Osteocyte (in vitro differentiated cells): ENCODE data around the gene PTPRN2. TPM values are rescaled to one million over a fixed set of nuclear protein-coding genes. Genes with fewer than 3 reads are reported as not detected.

Experiments used
- DNase-seq: peaks from one replicate; pipeline ENCODE4 v3.0.0; 2021; ENCODE audit warnings: mixed read lengths; ENCODE audit not compliant: unreplicated experiment; ENCODE audit errors: extremely low spot score
- H3K27ac Mint-ChIP-seq: one replicate; pipeline ENCODE4 v1.8.0; 2021; ENCODE audit warnings: mild to moderate bottlenecking, mixed read lengths; ENCODE audit not compliant: unreplicated experiment
- H3K27me3 Mint-ChIP-seq: one replicate; pipeline ENCODE4 v1.8.0; 2021; ENCODE audit warnings: mixed read lengths; ENCODE audit not compliant: unreplicated experiment
- H3K36me3 Mint-ChIP-seq: one replicate; pipeline ENCODE4 v1.8.0; 2021; ENCODE audit warnings: mixed read lengths; ENCODE audit not compliant: unreplicated experiment
- H3K4me1 Mint-ChIP-seq: one replicate; pipeline ENCODE4 v1.8.0; 2021; ENCODE audit warnings: mixed read lengths; ENCODE audit not compliant: unreplicated experiment
- H3K4me3 Mint-ChIP-seq: one replicate; pipeline ENCODE4 v1.8.0; 2021; ENCODE audit warnings: mild to moderate bottlenecking, moderate library complexity, mixed read lengths; ENCODE audit not compliant: unreplicated experiment
- H3K9me3 Mint-ChIP-seq: one replicate; pipeline ENCODE4 v1.8.0; 2021; ENCODE audit warnings: mixed read lengths; ENCODE audit not compliant: unreplicated experiment
- CTCF ChIP-seq: fragments of 200-600 bp; sonication (generic); IDR thresholded peaks from 2 replicates; pipeline ENCODE4 v1.5.0; 2021; ENCODE audit warnings: antibody characterized with exemption, mild to moderate bottlenecking, moderate library complexity
- total RNA-seq: library from RNA; stranded (reverse); gene quantifications from 2 replicates; pipeline ENCODE4 v1.2.1, GENCODE V29; 2021

The PTPRN2 gene
- total RNA-seq, 1 donor from 2014 or later: 0.59 TPM

GRCh38 chr7:158186864-158187693, 400.5 kb downstream of the PTPRN2 start:
- H3K4me1 Mint-ChIP-seq: no peaks in the 10 kb centered on the region
- no peak overlapping the region for H3K4me3 Mint-ChIP-seq
- peaks cover 33% of the 10 kb centered on the region for H3K9me3 Mint-ChIP-seq
- H3K27me3 Mint-ChIP-seq: no peaks in the 10 kb centered on the region
- H3K36me3 Mint-ChIP-seq: no peaks in the 10 kb centered on the region
- H3K27ac Mint-ChIP-seq: no peak overlapping the region
- TF ChIP-seq CTCF: no peak
- no peak for DNase-seq

GRCh38 chr7:158186406-158186805, 401.2 kb downstream of the PTPRN2 start:
- H3K9me3 Mint-ChIP-seq: peaks cover 38% of the 10 kb centered on the region
- H3K4me1 Mint-ChIP-seq: no peaks in the 10 kb centered on the region
- H3K36me3 Mint-ChIP-seq: no peaks in the 10 kb centered on the region
- DNase-seq: no peak
- H3K27ac Mint-ChIP-seq: no peak overlapping the region
- H3K4me3 Mint-ChIP-seq: no peak overlapping the region
- no peak for TF ChIP-seq CTCF
- no peaks in the 10 kb centered on the region for H3K27me3 Mint-ChIP-seq

- no peak for DNase-seq
- H3K27ac Mint-ChIP-seq: no peak overlapping the region
- H3K36me3 Mint-ChIP-seq: no peaks in the 10 kb centered on the region
- H3K4me1 Mint-ChIP-seq: no peaks in the 10 kb centered on the region
- no peak overlapping the region for H3K4me3 Mint-ChIP-seq
- no peak for TF ChIP-seq CTCF
- H3K9me3 Mint-ChIP-seq: peaks cover 39% of the 10 kb centered on the region
- H3K27me3 Mint-ChIP-seq: no peaks in the 10 kb centered on the region
These were observed 402.0 kb downstream of the PTPRN2 start for GRCh38 chr7:158185653-158186052.

- H3K27ac Mint-ChIP-seq: no peak overlapping the region
- no peak overlapping the region for H3K4me3 Mint-ChIP-seq
- TF ChIP-seq CTCF: no peak
- DNase-seq: no peak
- H3K27me3 Mint-ChIP-seq: no peaks in the 10 kb centered on the region
- H3K36me3 Mint-ChIP-seq: no peaks in the 10 kb centered on the region
- H3K4me1 Mint-ChIP-seq: no peaks in the 10 kb centered on the region
- peaks cover 51% of the 10 kb centered on the region for H3K9me3 Mint-ChIP-seq
These were observed 404.2 kb downstream of the PTPRN2 start for GRCh38 chr7:158183431-158183830.

- Mint-ChIP-seq H3K27ac (no peak overlapping the region), H3K4me3 (no peak overlapping the region), H3K4me1 (no peaks in the 10 kb centered on the region), H3K9me3 (peaks cover 63% of the 10 kb centered on the region), H3K27me3 (no peaks in the 10 kb centered on the region), H3K36me3 (no peaks in the 10 kb centered on the region)
- TF ChIP-seq CTCF: no peak
- peak; percentile 76 for DNase-seq
These were observed 411.0 kb downstream of the PTPRN2 start for GRCh38 chr7:158176561-158177173.
